H1 (cell line): ENCODE measurements around the gene RANBP9. TPM values are rescaled to one million over a fixed set of nuclear protein-coding genes. Genes with fewer than 3 reads are reported as not detected.

Experiments
- BACH1 ChIP-seq: IDR thresholded peaks from 2 replicates; pipeline ENCODE4 v1.6.1; 2012; ENCODE audit warnings: low read length, improper control_type of control experiment
- CBX5 ChIP-seq: fragments of 300-800, 300-1000 bp; sonication (generic); IDR thresholded peaks from 2 replicates; pipeline ENCODE4 v1.7.1; 2016; ENCODE audit warnings: antibody characterized with exemption, low read length, low read depth
- CEBPB ChIP-seq: IDR thresholded peaks from 2 replicates; pipeline ENCODE4 v1.6.1; 2012; ENCODE audit warnings: low read depth, low read length
- CHD1 ChIP-seq: IDR thresholded peaks from 2 replicates; pipeline ENCODE4 v1.6.1; 2012; ENCODE audit warnings: low read depth, low read length, improper control_type of control experiment
- CREB1 ChIP-seq: IDR thresholded peaks from 2 replicates; pipeline ENCODE4 v1.6.1; 2012; ENCODE audit warnings: inconsistent platforms
- CTBP2 ChIP-seq: IDR thresholded peaks from 2 replicates; pipeline ENCODE4 v1.7.0; 2011; ENCODE audit warnings: borderline replicate concordance, mild to moderate bottlenecking, moderate library complexity, mixed read lengths, low read length; ENCODE audit not compliant: insufficient read depth, insufficient read length
- EGR1 ChIP-seq: IDR thresholded peaks from 2 replicates; pipeline ENCODE4 v1.6.1; 2011; ENCODE audit warnings: low read depth, low read length, borderline replicate concordance
- KDM1A ChIP-seq: fragments of 200-600, 300-600 bp; sonication (generic); IDR thresholded peaks from 2 replicates; pipeline ENCODE4 v1.7.1; 2016; ENCODE audit warnings: mild to moderate bottlenecking, low read length, borderline replicate concordance
- KDM4A ChIP-seq: IDR thresholded peaks from one replicate; pipeline ENCODE4 v1.7.1; 2012; ENCODE audit warnings: low read depth, mild to moderate bottlenecking, moderate library complexity, low read length, inconsistent platforms; ENCODE audit not compliant: severe bottlenecking
- MAFK ChIP-seq: IDR thresholded peaks from 2 replicates; pipeline ENCODE4 v1.6.1; 2012; ENCODE audit warnings: low read depth, mild to moderate bottlenecking, improper control_type of control experiment, low read length
- PHF8 ChIP-seq: fragments of 200-600 bp; sonication (generic); conservative IDR thresholded peaks from 2 replicates; pipeline ENCODE4 v1.7.1; 2012; ENCODE audit warnings: low read depth, mild to moderate bottlenecking, inconsistent platforms, low read length, moderate library complexity
- RAD21 ChIP-seq, 2 experiments: IDR thresholded peaks in 1 of 2; conservative IDR thresholded peaks in 1 of 2; 2 replicates each; pipeline ENCODE4 v1.6.1; 2011; ENCODE audit warnings: low read depth in 2 of 2, low read length in 2 of 2, improper control_type of control experiment in 1 of 2, inconsistent platforms in 1 of 2, mild to moderate bottlenecking in 1 of 2, moderate library complexity in 1 of 2
- SP1 ChIP-seq: IDR thresholded peaks from 2 replicates; pipeline ENCODE4 v1.6.1; 2011; ENCODE audit warnings: low read depth, low read length
- SP4 ChIP-seq: IDR thresholded peaks from 2 replicates; pipeline ENCODE4 v1.6.1; 2012; ENCODE audit warnings: low read length, inconsistent platforms
- TAF1 ChIP-seq: IDR thresholded peaks from 2 replicates; pipeline ENCODE4 v1.6.1; 2011; ENCODE audit warnings: mild to moderate bottlenecking, low read depth, low read length
- TBP ChIP-seq: IDR thresholded peaks from 2 replicates; pipeline ENCODE4 v1.6.1; 2011; ENCODE audit warnings: low read depth, low read length, improper control_type of control experiment
- polyA plus RNA-seq, 7 experiments: library from polyadenylated mRNA; depleted of rRNA in 3 of 7; stranded (reverse) in 5 of 7; unstranded in 2 of 7; fragments of >200 nt in 5 of 7; fragments of 200-250 nt in 2 of 7; gene quantifications; 1 replicate in 5 of 7; 2 replicates in 1 of 7; 4 replicates in 1 of 7; pipeline versions ENCODE4 v1.2.1 to v1.2.3, GENCODE V29; 2011 to 2013; ENCODE audit warnings: missing spikeins in 2 of 7, mixed read lengths in 2 of 7
- total RNA-seq: library from RNA; stranded (reverse); fragmentation: NEBNext Ultra II Directional; extraction: Animal tissue kit (Norgen Biotek cat#: 25700); gene quantifications from 2 replicates; pipeline ENCODE4 v1.2.1, GENCODE V29; 2021

Gene RANBP9
- total and polyA plus RNA-seq, 2 of the 8 experiments (the other 6 are each of a cell fraction or from before 2014, with no cell fraction given) = 13.0 to 36.7 TPM

GRCh38 chr6:13574571-13575376 lies 136.9 kb downstream of the RANBP9 start, which contains the start of gene SIRT5 (continued):
- TF ChIP-seq RAD21 (IDR thresholded peaks at IDR 0.05 in 1 of 2, conservative IDR thresholded peaks at IDR 0.05 in 1 of 2; ENCODE audit: low read depth in 2 of 2, low read length in 2 of 2) (peak in 1 of 2 experiments; percentile 78; a peak in 2 of 4 replicates), SP4 (0 out of 2 replicates have a peak, but pooled peaks have one; percentile 5), KDM1A (peak; percentile 12; the same call in 1 of the 2 replicates), CTBP2 (peak; percentile 71), CREB1 (0 out of 2 replicates have a peak, but pooled peaks have one; percentile 5), TBP (0 out of 2 replicates have a peak, but pooled peaks have one; percentile 5), KDM4A (peak; percentile 56), CHD1 (no peak), CEBPB (no peak), MAFK (no peak), BACH1 (peak; percentile 40), EGR1 (no peak), TAF1 (peak; percentile 35), PHF8 (peak; percentile 85), CBX5 (no peak), SP1 (peak; percentile 44; the same call in 1 of the 2 replicates)
- TF ChIP-seq, all 59 proteins: peak for 18
